ENCODE data around the gene TSPAN13. TPM values are rescaled to one million over a fixed set of nuclear protein-coding genes. Genes with fewer than 3 reads are reported as not detected.

The TSPAN13 gene
- total RNA-seq, 1 donor from 2014 or later, result 56.0 TPM

DNA sequence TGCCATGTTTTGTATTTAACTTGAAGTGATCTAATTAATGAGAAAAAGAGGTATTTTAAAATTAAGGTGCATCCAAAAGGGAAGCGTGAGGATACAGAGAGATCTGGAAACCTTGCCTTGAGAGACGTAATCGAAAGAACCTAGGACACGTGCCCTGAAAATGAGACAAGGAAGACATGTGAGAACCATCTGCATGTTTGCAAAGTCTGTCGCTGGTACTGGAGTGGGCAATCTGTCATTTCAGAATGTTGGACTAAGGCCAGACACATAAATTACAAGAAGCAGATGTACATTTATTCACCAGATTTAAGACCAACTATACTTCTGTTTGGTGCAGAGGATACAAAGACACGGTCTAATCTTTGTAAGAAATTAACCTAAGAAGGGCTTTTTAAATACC, 42.1 kb downstream of the TSPAN13 start:
- no peak overlapping the region for H3K27ac Mint-ChIP-seq (ENCODE audit: unreplicated experiment)
- FAIRE-seq (no peak), DNase-seq (ENCODE audit: low read depth) (no peak)
- H3K4me1 ChIP-seq (ENCODE audit: insufficient read depth, low read length), result no peaks in the 10 kb centered on the region
- H3K4me1 Mint-ChIP-seq (ENCODE audit: low read depth, unreplicated experiment), result no peaks in the 10 kb centered on the region
- no peak overlapping the region for H3K4me2 ChIP-seq (ENCODE audit: low read length)
- H3K4me3 Mint-ChIP-seq (ENCODE audit: unreplicated experiment), result no peak overlapping the region
- H4K20me1 ChIP-seq (ENCODE audit: insufficient read depth, low read length), result no peaks in the 10 kb centered on the region
- H3K27me3 ChIP-seq (ENCODE audit: insufficient read depth, low read length), result no peaks in the 10 kb centered on the region
- H3K9me3 ChIP-seq (ENCODE audit: insufficient read depth, low read depth, low read length), result no peaks in the 10 kb centered on the region
- no peaks in the 10 kb centered on the region for H3K9me3 Mint-ChIP-seq (ENCODE audit: unreplicated experiment)
- H3K4me3 ChIP-seq (ENCODE audit: insufficient read depth, low read depth, low read length), result no peak overlapping the region
- H3K27ac ChIP-seq (ENCODE audit: low read depth, low read length), result no peak overlapping the region
- H2AFZ ChIP-seq (ENCODE audit: low read depth, low read length), result no peak overlapping the region
- H3K79me2 ChIP-seq (ENCODE audit: insufficient read depth, low read length), result no peaks in the 10 kb centered on the region
- H3K9ac ChIP-seq (ENCODE audit: low read length), result no peak overlapping the region
- H3K27me3 Mint-ChIP-seq (ENCODE audit: low read depth, unreplicated experiment), result no peaks in the 10 kb centered on the region
- no peaks in the 10 kb centered on the region for H3K36me3 ChIP-seq (ENCODE audit: insufficient read depth, low read length)
- no peak for TF ChIP-seq EZH2 (IDR thresholded peaks at IDR 0.05; ENCODE audit: insufficient read depth, low read length)
- TF ChIP-seq, protein P1, sequence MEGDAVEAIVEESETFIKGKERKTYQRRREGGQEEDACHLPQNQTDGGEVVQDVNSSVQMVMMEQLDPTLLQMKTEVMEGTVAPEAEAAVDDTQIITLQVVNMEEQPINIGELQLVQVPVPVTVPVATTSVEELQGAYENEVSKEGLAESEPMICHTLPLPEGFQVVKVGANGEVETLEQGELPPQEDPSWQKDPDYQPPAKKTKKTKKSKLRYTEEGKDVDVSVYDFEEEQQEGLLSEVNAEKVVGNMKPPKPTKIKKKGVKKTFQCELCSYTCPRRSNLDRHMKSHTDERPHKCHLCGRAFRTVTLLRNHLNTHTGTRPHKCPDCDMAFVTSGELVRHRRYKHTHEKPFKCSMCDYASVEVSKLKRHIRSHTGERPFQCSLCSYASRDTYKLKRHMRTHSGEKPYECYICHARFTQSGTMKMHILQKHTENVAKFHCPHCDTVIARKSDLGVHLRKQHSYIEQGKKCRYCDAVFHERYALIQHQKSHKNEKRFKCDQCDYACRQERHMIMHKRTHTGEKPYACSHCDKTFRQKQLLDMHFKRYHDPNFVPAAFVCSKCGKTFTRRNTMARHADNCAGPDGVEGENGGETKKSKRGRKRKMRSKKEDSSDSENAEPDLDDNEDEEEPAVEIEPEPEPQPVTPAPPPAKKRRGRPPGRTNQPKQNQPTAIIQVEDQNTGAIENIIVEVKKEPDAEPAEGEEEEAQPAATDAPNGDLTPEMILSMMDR (IDR thresholded peaks at IDR 0.05; ENCODE audit: insufficient read depth, low read depth, low read length), result no peak
- no peaks in the 10 kb centered on the region for H3K36me3 Mint-ChIP-seq (ENCODE audit: low read depth, unreplicated experiment)

DNA sequence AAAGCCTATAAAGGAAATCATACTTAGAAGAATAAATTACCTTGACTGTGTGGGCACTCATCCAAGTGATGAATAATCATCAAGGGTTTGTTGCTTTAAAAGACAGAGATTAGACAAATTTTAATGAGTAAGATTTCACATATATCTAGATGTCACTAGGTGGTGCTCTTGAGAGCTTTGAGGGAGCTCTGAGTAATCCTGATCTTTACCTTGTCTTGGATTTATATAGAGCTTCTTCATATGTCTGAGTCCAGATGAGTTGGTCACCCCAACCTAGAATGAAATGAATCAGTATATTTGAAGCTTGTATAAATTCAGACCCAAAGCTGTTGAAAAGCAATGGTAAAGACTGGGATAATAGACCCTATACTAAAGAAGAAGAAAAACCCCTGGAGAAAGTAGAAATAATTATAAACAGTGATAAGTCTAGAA, 47.6 kb downstream of the TSPAN13 start:
- peaks cover 7% of the 10 kb centered on the region for H3K4me1 Mint-ChIP-seq (ENCODE audit: low read depth, unreplicated experiment)
- no peak for FAIRE-seq

DNA sequence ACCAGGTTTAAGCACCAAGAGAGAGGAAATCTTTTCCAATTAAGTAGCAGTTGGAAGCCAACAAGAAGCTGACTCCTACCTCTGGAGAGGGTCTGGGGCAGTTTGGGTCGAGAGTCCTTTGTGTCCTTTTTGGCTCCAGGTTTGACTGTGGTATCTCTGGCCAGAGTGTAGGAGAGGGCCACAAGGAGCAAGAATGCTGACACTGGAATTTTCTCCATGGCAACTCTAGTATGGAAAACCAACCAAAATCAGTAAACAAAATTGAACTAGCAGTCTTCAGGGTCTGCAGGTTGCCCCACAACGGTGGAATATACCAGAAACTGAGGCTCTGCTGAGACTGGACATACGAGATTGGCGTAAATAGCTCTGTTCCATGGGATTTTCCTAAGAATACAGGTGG, 48.0 kb downstream of the TSPAN13 start:
- H3K27ac Mint-ChIP-seq (ENCODE audit: unreplicated experiment), result no peak overlapping the region
- no peaks in the 10 kb centered on the region for H3K9me3 Mint-ChIP-seq (ENCODE audit: unreplicated experiment)
- H3K36me3 ChIP-seq (ENCODE audit: insufficient read depth, low read length), result no peaks in the 10 kb centered on the region
- H3K9ac ChIP-seq (ENCODE audit: low read length), result no peak overlapping the region
- H3K4me1 ChIP-seq (ENCODE audit: insufficient read depth, low read length), result no peaks in the 10 kb centered on the region
- no peaks in the 10 kb centered on the region for H3K79me2 ChIP-seq (ENCODE audit: insufficient read depth, low read length)
- H2AFZ ChIP-seq (ENCODE audit: low read depth, low read length), result no peak overlapping the region
- no peak overlapping the region for H3K4me3 ChIP-seq (ENCODE audit: insufficient read depth, low read depth, low read length)
- no peak for DNase-seq (ENCODE audit: low read depth)
- TF ChIP-seq EZH2 (IDR thresholded peaks at IDR 0.05; ENCODE audit: insufficient read depth, low read length), result no peak
- TF ChIP-seq, protein P1 (IDR thresholded peaks at IDR 0.05; ENCODE audit: insufficient read depth, low read depth, low read length), result no peak
- FAIRE-seq, result no peak
- H3K27me3 ChIP-seq (ENCODE audit: insufficient read depth, low read length), result no peaks in the 10 kb centered on the region
- H3K36me3 Mint-ChIP-seq (ENCODE audit: low read depth, unreplicated experiment), result no peaks in the 10 kb centered on the region
- no peak overlapping the region for H3K4me3 Mint-ChIP-seq (ENCODE audit: unreplicated experiment)
- H3K4me1 Mint-ChIP-seq (ENCODE audit: low read depth, unreplicated experiment), result peaks cover 7% of the 10 kb centered on the region
- H4K20me1 ChIP-seq (ENCODE audit: insufficient read depth, low read length), result no peaks in the 10 kb centered on the region
- H3K9me3 ChIP-seq (ENCODE audit: insufficient read depth, low read depth, low read length), result no peaks in the 10 kb centered on the region
- H3K4me2 ChIP-seq (ENCODE audit: low read length), result no peak overlapping the region
- no peaks in the 10 kb centered on the region for H3K27me3 Mint-ChIP-seq (ENCODE audit: low read depth, unreplicated experiment)
- no peak overlapping the region for H3K27ac ChIP-seq (ENCODE audit: low read depth, low read length)

More for the DNA sequence above, 47.6 kb downstream of the TSPAN13 start:
- no peaks in the 10 kb centered on the region for H3K4me1 ChIP-seq (ENCODE audit: insufficient read depth, low read length)
- no peaks in the 10 kb centered on the region for H3K27me3 ChIP-seq (ENCODE audit: insufficient read depth, low read length)
- no peak overlapping the region for H2AFZ ChIP-seq (ENCODE audit: low read depth, low read length)
- Mint-ChIP-seq H3K36me3 (ENCODE audit: low read depth, unreplicated experiment) (no peaks in the 10 kb centered on the region), H3K27ac (ENCODE audit: unreplicated experiment) (no peak overlapping the region), H3K9me3 (ENCODE audit: unreplicated experiment) (no peaks in the 10 kb centered on the region), H3K27me3 (ENCODE audit: low read depth, unreplicated experiment) (no peaks in the 10 kb centered on the region), H3K4me3 (ENCODE audit: unreplicated experiment) (no peak overlapping the region)
- no peaks in the 10 kb centered on the region for H4K20me1 ChIP-seq (ENCODE audit: insufficient read depth, low read length)
- no peak overlapping the region for H3K27ac ChIP-seq (ENCODE audit: low read depth, low read length)
- no peak for TF ChIP-seq EZH2 (IDR thresholded peaks at IDR 0.05; ENCODE audit: insufficient read depth, low read length)
- TF ChIP-seq, protein P1 (IDR thresholded peaks at IDR 0.05; ENCODE audit: insufficient read depth, low read depth, low read length), result peak; percentile 54
- peak; percentile 74 for DNase-seq (ENCODE audit: low read depth)
- no peak overlapping the region for H3K4me2 ChIP-seq (ENCODE audit: low read length)
- no peaks in the 10 kb centered on the region for H3K79me2 ChIP-seq (ENCODE audit: insufficient read depth, low read length)
- no peaks in the 10 kb centered on the region for H3K9me3 ChIP-seq (ENCODE audit: insufficient read depth, low read depth, low read length)
- H3K9ac ChIP-seq (ENCODE audit: low read length), result no peak overlapping the region
- no peaks in the 10 kb centered on the region for H3K36me3 ChIP-seq (ENCODE audit: insufficient read depth, low read length)
- H3K4me3 ChIP-seq (ENCODE audit: insufficient read depth, low read depth, low read length), result no peak overlapping the region
